GM19099 (cell line): ENCODE results near the gene AFF3.

Experiments
- POLR2A ChIP-seq: IDR thresholded peaks from 3 replicates; pipeline ENCODE4 v1.6.1; 2011; ENCODE audit warnings: low read depth; ENCODE audit not compliant: insufficient read length; ENCODE audit errors: extremely low read depth

The AFF3 gene

DNA sequence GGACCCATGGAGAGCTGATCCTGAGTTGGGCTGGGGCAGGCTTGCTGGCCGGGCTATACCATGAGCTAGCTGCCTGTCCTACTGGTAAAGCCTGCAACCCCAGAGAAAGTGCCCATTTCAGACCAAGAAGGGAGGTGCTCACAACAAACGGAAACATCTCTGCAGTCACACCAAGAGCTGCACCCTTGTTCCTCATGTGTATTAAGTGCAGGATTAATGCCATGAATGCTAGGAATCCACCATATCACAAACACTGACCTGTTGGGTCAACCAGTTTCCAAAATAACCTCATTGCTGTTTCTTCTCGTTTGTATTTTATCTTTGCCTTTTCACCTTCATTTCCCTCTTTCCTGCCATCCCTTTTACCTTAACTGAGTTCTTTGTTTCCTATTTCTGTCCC lies 69.9 kb downstream of the AFF3 start:
- no peak for TF ChIP-seq POLR2A

DNA sequence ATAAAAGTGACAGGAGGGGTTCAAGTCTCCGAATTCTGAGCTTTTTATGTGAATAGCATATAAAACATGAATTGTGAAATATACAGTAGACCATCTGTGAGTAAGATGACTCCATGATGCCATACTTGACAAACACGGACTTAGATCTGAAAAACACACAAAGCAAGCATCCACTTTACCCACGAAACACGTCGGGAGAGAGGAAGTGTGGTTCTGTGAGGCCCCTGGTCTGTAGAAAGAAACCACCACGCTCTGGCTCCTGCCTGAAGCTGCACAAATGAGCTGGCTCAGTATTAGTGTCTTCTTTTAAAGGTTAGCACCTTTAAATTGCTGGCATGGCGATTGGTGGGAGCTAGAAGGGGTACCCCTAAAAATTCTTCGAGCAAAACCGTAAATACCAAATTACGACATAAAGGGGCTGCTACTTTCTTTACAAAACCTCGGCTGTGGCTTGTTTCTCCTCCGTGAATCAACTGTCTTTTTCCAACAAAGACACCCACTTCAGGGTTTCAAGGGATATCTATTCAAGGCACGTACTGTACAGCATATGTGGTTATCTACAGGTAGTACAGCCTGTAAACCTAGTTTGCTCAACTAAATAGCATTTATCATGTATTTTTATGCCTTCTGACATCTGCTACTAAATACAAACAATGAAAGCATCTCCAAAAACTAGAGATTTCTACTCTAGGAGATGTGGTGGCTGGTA lies 70.9 kb downstream of the AFF3 start:
- no peak for TF ChIP-seq POLR2A

DNA sequence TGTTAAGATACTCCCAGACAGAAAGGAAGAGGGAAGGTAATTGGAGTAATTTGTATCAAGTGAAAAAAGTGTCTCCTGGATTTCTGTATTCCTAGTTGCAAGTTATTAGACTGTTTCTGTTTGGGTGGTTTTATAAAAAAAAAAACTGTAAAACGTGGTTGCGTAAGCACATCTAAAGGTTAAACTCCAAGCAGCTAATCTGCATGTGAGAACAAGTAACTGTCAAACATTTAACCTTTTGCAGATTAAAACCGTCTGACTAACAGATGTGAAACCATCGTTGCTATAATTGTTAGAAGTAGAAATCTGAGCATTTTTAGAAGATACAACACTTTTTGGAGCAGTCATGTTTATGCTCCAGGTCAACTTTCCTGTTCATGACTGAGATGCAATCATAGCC lies 72.3 kb downstream of the AFF3 start:
- TF ChIP-seq POLR2A = no peak

DNA sequence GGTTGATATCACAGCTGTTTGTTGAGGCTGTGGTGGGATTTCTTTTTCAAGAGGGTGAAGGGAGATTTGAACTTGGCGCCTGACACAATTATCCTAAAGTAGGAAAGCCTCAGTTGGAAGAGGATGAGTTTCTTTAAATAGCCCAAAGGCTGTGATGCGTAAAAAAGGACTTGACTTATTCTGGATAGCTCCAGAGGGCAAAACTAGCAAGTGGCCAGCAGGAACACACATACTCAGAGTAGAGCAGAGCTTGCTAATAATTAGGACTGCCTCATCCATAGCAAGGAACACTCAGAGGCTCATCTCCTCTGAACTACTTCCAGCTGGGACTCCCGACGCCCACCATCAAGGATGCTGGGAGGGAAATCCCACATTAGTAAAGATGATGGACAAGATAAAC lies 74.0 kb downstream of the AFF3 start:
- TF ChIP-seq POLR2A = no peak

DNA sequence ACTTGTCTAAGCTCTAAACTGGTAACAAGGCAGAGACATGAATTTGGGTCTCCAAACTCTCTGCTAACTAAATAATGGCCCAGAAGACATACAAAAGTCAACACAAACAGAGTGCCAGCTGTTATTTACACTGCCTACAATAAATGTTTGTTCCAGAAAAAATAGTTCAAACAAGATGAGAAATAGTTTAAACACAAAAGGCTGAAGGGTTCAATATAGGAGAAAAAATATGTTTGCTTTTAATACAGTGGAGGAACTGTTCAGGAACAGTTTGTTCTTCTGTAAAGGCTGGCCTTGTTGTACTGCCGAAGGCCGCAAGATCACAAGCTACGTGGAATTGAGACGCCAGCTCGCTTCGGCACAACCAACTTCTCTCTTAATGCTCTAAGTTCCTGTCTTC lies 74.6 kb downstream of the AFF3 start:
- no peak for TF ChIP-seq POLR2A

DNA sequence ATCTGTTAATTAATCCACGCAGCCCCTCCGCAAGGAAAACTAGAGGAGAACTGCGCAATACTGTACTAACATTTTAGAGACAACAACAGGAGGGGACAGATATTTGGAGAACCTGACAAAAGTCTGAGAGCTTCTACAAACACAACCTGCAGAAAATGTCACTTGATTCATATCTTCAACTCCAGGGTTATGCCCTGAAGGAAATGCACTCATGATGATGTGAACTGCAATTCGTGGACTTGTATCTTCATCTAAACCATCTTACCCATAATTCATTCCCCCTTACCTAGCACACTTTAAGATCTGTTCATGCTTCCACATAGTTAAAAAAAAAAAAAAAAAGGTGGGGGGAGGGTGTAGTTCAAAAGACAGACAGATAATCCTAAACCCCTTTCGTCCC lies 75.5 kb downstream of the AFF3 start:
- no peak for TF ChIP-seq POLR2A

DNA sequence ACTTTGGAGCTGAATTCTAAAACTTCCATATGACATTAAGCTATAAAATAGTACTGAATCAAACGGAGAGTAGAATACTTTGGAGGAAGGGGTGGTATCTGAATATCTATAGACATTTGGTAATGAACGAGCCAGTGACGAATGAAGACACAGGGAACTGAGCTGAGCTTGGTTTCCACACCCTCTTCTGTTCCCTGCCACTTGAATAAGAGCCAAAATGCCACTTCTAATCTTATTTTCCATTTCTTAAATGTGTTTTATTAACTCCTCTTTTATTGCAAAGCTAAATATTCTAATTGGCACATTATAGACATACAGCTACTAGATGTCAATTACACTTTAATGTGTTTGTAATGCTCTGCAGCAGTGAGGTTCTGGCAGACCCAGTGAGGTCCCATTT lies 76.1 kb downstream of the AFF3 start:
- TF ChIP-seq POLR2A = no peak

DNA sequence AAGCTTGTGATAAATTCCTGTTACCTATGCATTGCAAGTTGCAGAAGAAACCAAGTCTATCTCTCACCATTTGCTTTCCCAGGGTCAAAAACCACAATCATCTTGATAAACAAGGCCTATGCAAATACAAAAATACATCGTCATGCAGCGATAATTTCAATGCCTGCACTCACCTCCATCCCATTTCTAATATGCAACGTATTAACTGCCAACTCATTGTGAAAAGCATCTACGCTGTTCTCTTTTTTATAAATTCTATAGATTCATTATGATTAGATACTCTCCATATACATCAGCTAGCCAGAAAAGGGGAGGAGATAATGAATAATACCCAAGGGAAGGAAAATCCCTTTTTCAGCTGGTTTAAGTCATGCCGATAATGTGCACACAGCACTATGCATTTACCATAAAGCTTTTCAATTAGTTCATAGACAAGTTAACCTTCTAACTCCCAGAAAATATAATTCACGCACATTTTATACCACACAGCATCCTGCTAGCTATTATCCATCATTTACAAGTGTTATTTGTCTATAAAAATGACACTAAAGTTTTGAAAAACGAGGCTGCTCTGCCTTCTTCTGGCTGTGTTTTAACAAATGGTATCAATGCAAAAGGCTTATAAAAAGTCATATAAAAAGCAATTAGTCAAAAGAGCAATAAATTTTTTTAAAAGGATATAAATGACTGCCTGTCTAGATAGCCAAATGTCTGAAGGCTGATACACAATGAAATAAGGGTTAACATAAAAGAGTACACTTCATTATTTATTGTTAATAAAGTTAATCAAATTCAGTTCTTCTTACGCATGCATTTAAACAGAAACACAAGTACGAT lies 77.6 kb downstream of the AFF3 start:
- TF ChIP-seq POLR2A = no peak

DNA sequence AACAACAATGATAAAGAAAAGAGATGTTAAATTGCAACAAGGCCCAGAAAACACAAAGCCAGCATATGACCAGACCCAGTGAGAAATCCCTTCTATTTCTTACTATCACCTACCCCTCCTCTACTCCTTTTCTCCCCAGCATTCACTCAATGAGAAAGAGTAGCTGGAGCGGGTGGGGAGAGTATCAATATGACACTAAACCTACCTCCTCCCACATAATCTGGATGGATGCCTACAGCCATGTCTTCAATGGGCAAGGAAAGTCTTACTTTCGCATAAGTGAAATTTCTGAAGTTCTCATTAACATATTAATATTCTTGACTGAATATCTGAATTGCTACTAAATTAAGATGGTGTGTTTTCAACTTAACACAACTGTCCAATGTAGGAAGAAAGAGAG lies 78.2 kb downstream of the AFF3 start:
- no peak for TF ChIP-seq POLR2A

DNA sequence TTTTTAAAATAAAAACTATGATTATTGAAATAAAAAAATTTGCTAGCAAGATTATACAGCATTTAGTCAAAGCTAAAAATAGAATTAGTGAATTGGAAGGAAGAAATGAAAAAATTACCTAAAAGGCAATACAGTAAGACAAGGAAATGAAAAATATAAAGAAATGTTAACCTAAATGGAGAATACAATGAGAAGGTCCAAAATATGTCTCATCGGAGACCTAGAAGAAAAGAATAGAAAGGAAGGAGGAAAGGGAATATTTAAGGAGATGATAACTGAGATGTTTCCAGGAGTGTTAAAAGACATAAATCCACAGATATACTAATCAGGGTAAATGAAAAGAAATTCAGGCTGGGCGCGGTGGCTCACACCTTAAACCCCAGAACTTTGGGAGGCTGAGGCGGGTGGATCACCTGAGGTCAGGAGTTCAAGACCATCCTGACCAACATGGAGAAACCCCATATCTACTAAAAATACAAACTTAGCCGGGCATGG lies 78.9 kb downstream of the AFF3 start:
- TF ChIP-seq POLR2A = no peak

DNA sequence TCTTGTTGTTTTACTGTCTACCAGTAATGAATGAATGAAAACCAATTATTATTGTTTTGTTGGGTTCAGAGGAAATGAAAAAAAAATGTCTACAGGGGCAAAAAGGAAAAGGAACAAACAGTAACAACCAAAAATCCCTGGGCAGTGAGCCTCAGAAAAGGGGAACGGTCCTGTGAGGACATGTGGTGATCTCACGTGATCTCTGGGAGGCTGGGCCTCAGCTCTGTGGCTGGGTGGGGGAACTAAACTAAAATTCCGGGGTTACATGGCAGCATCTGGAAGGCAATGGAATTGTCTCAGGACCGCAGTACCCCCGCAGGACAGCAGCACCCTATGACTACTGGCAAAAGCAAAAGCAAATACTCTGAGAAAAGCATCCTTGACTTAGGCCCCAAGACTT lies 80.1 kb downstream of the AFF3 start:
- no peak for TF ChIP-seq POLR2A

DNA sequence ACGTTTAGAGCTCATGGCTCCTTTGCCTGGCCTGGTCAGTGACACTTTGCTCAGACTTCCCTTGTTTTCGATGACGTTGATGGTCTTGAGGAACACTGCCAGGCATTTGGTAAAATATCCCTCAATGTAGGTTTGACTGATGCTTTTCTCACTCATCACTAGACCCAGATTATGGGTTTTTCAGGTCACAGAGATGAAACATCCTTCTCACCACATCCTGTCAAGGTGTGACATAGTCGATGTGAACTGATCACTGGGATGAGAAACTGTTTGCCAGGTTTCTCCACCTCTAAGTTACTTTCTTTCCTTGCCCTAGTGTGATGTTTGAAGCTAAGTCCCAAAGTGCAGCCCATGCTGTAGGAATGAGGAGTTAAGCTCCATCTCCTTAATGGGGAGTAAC lies 81.5 kb downstream of the AFF3 start:
- no peak for TF ChIP-seq POLR2A

DNA sequence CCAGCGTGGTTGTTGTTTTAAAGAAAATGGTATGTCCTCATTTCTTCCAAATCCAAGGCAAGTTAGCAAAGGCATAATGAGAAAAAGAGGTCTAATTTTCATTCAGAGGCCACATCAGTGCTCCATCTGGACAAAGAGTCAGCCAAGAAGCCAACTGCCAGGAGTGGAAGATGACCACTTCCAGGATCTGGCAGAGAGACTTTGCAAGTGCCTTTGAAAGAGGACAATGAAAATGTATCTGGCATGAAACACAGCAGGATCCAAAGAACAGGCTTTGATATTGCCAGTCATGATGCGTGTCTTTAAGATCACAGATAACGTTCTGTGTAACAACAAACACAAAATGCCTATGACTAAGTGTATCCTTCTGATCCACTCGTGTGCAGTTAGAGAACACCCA lies 82.8 kb downstream of the AFF3 start:
- no peak for TF ChIP-seq POLR2A

DNA sequence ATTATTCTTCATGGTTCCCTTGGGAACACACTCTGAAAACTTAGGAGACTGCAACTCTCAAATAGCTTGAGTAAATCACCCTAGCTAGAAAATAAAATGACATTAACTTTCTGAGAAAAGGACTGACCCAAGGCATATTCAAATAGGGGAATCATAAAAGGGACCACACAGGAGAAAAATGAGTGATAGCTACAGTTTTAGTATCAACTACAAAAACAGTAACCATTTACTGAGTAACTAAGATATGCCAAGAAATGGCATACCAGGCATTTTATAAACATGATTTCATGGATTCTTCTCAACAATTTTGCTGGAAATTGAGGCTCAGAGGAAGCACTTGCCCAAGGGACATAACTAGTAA lies 84.5 kb downstream of the AFF3 start:
- no peak for TF ChIP-seq POLR2A

DNA sequence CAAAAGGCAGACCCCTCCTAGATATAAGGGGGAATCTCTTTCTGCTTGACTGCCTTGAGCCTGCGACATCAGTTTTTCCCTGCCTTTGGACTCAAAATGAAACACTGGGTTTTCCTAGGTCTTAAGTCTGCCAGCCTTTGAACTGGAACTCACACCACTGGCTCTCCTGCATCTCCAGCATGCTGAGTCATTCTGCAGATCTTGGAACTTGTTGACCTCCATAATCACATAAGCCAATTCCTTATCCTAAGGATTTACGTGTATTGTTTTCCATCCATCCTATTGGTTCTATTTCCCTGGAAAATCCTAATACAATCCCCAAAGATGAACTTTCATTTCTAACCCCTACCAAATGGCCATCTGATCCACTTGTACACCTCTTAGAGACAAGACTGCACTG lies 88.0 kb downstream of the AFF3 start:
- no peak for TF ChIP-seq POLR2A
